Choroid plexus epithelial cell (primary cell): ENCODE measurements around the gene DYNC1I2.

Source experiments
- DNase-seq: peaks from one replicate; pipeline ENCODE4 v3.0.0-alpha.2; 2010; ENCODE audit warnings: low read depth
- H3K4me3 ChIP-seq: 2 replicates; pipeline ENCODE4 v1.5.1; 2011; ENCODE audit warnings: low read depth, mild to moderate bottlenecking, control low read depth, low read length, moderate library complexity
- TF ChIP-seq, protein P1 (sequence below): conservative IDR thresholded peaks from 2 replicates; pipeline ENCODE4 v1.5.1; 2011; ENCODE audit warnings: low read depth, mild to moderate bottlenecking, control low read depth, inconsistent platforms, low read length, moderate library complexity

The DYNC1I2 gene

DNA sequence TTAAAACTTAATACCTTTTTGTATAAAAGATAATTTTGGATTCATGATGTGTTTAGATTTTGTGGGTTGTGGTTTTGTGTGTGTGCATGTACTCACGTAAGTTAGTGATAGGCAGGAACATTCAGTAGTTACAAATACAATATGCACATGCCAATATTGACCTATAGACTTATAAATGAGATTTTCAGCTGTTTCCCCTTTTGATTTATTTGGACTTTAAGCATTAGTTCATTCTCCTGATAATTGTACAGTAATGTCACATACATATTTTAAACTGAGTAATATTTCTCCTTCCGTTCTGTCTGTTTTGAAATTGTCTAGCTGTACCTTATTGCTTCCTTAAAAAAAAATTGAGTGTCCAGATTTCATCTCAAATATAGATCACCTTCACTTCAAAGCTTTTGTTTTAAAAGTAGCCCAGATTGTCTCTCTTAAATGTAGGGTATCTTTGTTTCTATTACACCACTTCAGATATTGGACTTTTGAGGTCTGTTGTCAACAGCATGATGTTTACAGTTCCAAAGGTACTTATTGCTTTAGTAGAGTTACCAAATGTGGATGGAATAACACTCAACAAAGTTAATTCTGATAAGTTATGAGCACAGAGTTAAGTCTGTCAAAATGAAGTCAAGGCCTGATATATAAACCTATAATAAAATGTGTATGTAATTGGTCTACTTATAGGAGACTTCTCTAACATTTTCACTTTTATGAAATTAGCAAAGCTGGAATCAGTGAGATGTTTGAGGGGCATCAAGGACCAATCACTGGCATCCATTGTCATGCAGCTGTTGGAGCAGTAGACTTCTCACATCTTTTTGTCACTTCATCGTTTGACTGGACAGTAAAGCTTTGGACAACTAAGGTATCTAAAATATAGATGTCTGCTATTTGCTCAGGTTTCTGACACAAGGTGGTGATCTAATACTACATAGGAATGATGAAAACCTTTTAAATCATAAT is 42.0 kb downstream of the DYNC1I2 start:
- H3K4me3 ChIP-seq = no peak overlapping the region
- TF ChIP-seq, protein P1, sequence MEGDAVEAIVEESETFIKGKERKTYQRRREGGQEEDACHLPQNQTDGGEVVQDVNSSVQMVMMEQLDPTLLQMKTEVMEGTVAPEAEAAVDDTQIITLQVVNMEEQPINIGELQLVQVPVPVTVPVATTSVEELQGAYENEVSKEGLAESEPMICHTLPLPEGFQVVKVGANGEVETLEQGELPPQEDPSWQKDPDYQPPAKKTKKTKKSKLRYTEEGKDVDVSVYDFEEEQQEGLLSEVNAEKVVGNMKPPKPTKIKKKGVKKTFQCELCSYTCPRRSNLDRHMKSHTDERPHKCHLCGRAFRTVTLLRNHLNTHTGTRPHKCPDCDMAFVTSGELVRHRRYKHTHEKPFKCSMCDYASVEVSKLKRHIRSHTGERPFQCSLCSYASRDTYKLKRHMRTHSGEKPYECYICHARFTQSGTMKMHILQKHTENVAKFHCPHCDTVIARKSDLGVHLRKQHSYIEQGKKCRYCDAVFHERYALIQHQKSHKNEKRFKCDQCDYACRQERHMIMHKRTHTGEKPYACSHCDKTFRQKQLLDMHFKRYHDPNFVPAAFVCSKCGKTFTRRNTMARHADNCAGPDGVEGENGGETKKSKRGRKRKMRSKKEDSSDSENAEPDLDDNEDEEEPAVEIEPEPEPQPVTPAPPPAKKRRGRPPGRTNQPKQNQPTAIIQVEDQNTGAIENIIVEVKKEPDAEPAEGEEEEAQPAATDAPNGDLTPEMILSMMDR = no peak
- no peak for DNase-seq

DNA sequence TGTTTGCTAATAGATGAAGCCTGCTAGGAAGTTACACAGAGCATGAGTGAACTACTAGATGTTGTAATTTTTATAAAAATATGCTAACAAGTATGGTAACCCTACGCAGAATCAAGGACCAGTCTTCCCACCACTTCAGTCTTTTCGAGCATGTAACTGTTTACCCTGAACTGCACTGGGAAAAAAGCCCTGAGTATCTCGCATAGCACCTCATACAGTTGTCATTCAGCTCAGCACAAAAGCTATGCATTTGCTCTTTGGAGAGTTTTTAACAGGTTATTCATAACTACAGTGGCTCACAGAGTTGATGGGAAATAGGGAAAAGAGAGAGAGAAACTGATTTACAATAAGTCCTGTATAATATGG is 42.7 kb downstream of the DYNC1I2 start:
- TF ChIP-seq, protein P1 = no peak
- DNase-seq = no peak
- no peak overlapping the region for H3K4me3 ChIP-seq

DNA sequence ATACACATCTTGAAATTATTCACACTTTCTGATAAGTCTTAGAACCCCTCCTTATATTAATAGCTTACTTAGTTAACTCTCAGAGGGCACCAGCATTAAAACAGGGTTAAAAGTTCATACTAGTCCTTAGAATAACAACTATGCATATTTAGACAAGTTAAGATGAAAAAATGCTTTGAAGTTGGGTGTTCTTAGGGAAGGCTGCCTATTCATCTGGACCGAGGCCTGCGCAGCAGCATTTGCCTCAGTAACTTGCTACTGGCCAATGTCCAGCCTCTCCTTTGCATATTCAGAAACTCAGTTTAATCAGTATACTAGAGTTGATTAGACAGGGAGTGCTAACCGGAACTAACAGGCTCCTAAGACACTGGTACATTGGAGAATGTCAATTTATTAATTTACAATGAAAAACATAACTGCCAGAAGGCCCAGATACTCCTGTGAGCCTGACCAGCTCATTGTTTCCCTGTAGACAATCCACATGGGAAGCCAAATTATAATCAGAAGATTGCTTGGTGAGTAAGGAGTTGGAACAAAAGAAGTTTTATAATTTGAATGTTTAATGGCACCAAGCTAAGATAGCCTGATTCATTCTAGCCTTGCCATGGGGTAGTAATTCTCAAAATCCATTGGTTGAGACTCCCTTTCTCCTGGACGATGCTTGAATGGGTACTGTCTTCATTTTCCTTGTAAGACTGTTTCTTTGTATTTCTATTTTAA is 48.9 kb downstream of the DYNC1I2 start:
- DNase-seq = no peak
- TF ChIP-seq, protein P1 = no peak

DNA sequence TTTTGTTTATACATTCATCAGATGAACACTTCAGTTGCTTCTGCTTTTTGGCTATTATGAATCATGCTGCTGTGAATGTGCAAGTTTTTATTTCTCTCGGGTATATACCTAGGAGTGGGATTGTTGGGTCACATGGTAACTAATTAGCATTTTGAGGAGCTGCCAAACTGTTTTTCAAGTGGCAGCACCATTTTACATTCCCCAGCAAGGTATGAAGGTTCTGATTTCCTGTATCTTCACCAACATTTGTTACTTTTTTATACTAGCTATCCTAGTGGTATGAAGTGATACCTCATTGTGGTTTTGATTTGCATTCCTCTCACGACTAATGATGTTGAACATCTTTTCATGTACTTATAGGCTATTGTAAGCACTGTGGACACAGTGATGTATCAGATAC is 53.9 kb downstream of the DYNC1I2 start:
- TF ChIP-seq, protein P1 = no peak
- peak; percentile 53 for DNase-seq
- no peak overlapping the region for H3K4me3 ChIP-seq

More for the DNA sequence above, 48.9 kb downstream of the DYNC1I2 start:
- no peak overlapping the region for H3K4me3 ChIP-seq

DNA sequence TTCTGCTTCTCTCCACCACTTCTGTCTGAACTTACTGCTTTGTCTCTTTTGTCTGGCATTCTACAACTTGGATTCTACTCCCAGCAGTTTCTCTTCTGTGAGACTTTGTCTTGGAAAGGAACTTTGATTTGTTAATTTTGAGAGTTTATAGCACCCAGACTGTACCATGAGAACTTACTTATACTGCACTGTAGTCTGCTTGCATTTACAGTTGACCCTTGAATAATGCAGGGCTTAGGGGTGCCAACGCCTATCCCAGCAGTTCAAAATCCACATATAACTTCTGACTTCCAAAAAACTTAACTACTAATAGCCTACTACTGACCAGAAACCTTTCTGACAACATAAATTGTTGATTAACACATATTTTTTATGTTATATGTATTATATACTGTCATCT is 55.5 kb downstream of the DYNC1I2 start:
- TF ChIP-seq, protein P1 = no peak
- no peak for DNase-seq
- H3K4me3 ChIP-seq = no peak overlapping the region

DNA sequence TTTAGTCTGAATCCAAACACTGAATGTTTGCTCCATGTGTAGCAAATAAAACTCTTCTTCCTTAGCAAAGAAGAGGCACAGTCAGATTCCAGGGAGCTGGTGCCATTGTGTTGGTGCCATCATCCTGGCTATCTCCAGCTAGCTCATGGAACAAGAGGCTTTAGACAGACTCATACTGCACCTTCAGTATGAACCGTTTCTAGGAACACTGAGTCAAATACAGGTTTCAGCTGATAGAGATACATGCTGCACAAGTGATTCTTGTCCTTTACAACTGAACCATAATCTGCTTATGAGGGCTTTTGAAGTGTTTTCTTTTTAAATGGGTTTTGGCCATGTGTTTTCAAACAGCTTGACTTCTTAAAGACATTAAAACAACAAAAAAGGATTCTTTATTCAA is 57.9 kb downstream of the DYNC1I2 start:
- no peak overlapping the region for H3K4me3 ChIP-seq
- no peak for DNase-seq
- TF ChIP-seq, protein P1 = no peak
